Measurements from ENCODE around the gene PRKAR1A.
"Not testable (repeated sequence)": the region's sequence is repeated elsewhere in the genome, so short reads cannot be mapped to it uniquely, and the experiment has no call there.

PRKAR1A gene

DNA sequence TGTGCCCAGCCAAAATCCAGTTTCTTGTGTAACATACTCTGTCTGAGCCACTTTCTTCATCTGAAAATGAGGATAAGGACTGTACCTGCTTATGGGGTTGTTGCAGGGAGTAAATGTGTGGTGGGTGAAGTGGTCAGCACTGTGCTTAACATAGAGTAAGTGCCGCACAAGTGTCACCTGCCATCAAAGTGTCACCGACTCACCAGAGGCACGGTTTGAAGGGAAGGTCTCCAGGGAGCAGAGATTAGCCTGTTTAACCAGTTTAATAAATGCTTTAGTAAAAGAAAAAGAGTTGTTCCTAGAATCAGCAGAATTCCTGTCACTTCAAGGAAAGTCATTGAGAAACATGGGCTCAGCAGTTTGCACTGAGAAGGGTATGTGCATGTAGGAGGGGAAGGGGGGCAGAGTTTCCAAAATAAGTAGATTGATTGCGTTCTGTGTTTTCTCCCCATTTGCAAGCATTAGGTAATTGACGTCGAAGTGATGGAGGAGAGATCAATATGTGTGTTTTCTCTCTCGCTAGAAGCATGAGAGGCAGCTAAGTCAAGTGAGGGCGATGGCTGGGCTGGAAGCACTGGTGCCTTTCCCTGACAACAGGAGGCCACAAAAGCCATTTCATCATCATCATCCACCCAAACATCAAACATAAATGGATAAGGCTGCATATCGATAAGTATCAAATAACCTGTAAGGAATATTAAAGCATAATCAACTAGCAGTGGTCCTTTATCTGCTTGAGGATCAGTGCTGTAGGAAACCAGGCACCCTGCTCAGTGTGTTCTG, 69.8 kb downstream of the PRKAR1A start:
- no peak for DNase-seq

DNA sequence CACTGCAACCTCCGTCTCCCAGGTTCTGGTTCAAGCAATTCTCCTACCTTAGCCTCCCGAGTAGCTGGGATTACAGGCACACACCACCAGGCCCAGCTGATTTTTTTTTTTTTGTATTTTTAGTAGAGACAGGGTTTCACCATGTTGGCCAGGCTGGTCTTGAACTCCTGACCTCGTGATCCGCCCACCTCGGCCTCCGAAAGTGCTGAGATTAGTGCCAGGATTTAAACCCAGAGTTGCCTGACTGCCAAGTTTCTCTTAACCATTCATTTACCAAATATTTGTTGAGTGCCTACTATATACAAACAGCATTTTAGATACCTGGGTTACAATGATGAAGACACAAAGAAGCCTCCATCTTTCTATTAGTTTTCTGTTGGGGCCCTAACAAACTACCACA, 70.6 kb downstream of the PRKAR1A start:
- DNase-seq, result not testable (repeated sequence)

DNA sequence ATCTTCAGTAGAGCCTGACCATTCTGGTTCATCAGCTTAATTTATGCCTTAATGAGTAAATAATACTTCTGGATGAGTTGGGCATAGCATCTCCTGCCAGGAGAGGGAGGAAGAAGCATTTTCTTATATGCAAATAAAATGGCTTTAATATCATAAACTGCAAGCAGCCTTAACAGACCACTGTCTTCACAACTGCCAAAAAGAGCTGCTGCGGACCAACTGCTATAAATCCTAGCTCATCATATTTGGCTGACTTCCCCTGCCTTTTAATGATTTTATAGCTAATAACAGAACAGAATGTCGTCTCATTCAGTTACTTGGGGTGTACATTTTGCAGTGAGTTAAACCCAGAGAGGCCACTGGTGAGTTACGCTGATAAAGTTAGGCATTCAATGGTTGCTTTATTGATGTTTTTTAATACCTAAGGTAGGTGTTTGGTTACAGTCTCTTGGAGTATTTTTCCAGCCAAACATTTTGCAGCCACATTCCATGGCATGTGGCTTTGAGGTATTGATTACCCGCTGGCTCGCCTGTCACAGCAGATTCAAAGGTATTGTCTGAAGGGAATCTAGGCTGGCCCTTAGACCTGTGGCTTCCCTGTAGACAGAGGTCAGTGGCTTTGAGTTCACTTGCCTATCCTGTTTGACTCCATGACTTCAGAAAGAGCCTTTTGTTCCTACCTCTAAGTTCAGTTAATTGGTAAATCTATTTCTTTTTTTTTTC, 72.5 kb downstream of the PRKAR1A start:
- no peak for DNase-seq

DNA sequence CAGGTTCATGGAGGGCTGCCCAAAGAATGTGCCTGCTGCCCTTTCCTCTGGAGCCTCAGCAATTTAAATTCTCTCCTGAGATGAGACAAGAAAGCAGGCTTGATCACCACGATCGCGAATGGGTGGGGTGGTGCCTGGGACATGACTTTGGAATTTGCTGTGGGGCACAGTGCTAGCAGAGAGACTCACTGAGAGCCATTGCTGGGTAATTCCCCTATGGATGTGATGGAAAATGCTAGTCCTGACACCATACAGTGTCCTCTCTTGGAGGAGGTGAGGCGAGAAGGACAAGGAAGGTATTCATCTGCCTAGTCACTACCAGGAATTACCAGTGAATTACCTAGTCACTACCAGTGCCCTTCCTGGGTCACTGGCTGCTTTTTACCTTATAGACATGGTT, 73.4 kb downstream of the PRKAR1A start:
- no peak for DNase-seq

DNA sequence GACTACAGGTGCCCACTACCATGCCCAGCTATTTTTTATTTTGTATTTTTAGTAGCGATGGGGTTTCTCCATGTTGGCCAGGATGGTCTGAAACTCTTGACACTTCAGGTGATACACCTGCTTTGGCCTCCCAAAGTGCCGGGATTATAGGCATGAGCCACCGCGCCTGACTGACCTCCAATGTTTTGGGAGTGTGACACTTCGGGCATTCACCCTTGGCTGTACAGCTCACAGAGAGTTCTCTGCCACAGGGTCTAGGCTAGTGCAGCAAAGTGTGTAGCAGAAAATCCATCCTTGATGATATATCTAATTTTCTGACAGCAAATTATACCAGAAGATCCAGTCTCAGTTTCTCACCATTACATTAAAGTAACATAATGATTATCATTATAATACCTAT, 74.8 kb downstream of the PRKAR1A start:
- no peak for DNase-seq

DNA sequence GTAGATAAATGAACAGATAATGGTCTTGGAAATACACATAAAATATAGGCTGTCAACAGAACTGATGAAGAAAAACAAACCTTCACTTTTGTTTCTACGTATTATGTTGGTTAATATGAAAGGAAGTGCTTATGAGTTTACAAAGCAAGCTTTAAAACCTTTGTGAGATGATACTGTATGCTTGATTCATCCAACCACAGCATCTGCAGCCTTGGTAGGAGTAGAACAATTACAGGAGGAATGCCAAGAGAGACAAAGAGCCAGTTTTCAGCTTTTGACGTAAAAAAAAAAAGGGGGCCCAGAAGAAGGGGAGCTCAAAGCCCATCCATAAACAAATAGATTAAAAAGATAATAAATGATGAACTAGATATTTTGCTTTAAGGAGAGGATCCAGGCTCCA, 75.6 kb downstream of the PRKAR1A start:
- no peak for DNase-seq

DNA sequence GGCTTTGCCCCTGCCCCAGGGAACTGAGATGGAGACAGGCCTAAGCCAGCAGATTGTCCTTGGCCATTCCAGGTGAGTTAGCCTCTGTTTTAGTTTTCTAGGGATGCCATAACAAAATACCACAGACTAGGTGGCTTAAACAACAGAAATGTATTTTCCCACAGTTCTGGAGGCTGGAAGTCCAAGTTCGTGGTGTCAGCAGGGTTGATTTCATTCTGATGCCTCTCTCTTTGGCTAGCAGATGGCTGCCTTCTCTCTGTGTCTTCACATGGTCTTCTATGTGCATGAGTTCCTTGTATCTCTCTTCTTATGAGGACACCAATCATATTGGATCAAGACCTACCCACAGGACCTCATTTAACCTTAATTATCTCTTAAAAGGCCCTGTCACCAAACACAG, 76.1 kb downstream of the PRKAR1A start:
- DNase-seq, result no peak

DNA sequence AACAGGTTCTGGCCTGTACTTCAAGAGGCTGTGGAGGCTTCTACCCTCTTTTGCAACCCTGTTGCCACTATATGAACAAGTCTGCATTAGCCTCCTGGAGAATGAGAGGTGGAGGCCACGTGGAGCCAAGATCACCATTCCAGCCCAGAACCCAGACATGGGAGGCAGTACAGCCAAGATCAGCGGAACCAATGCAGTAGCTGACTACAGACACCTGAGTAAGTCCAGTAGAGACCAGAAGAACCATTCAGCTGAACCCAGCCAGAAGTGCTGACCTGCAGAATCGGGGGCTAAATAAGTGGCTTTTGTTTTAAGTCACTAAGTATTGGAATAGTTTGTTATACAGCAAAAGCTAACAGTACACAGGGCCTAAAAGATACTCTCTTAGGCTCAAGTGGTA, 76.9 kb downstream of the PRKAR1A start:
- DNase-seq, result no peak

DNA sequence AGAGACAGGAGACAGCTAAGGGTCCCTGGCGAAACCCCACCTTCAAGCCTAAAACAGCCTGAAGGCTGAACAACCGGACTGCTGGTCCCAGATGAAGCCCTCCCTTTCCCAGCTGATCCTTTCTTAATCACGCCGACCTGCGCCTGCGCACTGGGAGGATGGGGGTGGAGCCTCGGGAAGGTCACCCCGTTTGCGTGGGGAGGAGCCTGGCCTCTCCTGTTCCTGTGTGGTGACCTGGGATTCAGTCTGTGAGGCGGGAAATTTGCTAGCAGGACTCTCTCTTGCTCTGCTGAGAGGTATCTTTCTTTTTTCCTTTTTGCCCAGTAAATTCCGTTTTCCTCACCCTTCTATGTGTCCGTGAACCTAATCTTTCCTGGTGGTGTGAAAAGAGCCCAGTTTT, 79.4 kb downstream of the PRKAR1A start:
- DNase-seq, result no peak

DNA sequence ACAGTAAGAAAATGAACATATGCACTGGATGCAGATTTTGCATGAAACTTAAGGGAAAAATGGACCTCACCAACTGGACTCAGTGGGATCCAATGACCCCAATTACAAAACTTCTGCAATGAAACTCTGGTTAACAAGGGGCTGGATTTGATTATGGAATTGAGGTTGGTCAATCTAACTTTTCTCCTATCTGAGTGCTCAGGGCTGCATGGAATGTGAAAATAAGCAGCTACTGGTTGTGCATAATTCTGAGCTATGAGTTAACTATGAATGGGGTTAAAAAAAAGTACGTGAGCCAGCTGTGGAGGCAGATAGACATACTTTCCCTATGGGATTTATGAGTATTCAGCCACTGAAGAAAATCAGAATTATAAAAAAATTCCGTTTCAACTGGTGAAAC, 79.8 kb downstream of the PRKAR1A start:
- DNase-seq, result no peak

DNA sequence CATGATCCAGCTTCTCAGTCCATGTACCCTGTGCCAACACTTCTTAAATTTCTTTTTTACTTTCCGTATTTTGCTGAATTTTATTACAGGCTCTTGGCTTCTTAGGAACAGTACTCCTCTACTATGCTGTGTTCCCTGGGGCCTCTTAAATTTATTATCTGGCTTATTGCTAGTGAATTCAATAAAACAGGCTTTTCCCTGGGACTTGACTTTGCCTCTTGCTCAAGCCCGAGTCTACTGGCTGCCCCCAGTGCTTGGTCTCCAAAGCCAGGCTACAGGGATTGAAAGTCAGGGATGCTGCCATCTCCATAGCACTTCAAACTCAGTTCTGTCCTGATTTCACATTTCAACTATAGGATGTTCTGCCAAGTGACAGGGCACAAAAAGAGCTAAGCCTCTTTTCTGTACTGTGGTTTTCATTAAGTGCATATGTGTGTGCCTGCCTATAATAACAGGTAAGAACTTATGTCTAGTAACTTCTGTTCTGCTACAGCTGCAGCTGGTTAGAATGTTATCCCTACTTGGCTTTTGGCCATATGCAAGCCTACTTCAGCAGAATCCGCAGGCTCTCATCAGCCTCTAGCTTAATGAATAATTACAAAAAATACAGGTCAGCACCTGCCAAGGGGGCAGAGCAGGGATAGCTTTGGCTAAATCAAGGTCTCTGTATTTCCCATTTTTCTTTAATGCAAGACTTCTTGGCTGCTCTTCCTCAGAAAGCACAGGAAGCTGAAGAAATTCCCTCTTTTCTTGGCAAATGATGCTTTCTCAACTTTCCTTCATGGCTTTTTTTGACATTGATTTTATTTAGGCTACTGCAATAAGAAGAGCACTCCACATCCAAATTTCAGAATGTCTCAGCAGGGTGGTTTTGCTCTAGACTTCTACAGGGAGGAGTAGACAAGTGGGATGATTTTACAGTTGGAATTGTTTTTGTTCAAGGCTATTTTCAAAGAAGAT, 80.7 kb downstream of the PRKAR1A start:
- no peak for DNase-seq

DNA sequence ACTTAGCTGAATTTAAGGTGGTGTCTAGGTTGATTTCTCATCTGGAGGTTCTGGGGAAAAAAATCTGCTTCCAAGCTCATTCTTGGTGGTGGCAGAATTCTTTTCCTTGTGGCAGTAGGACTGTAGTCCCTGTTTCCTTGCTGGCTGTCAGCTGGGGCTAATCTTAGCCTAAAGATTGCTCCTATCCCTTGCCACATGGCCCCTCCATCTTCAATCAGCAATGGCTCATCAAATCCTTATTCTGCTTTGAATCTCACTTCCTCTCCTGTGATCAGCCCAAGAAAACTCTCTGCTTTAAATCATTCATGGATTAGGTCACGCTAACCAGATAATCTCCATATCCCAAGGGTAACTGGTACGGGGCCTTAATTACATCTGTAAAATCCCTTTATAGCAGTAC, 82.3 kb downstream of the PRKAR1A start:
- DNase-seq, result no peak

DNA sequence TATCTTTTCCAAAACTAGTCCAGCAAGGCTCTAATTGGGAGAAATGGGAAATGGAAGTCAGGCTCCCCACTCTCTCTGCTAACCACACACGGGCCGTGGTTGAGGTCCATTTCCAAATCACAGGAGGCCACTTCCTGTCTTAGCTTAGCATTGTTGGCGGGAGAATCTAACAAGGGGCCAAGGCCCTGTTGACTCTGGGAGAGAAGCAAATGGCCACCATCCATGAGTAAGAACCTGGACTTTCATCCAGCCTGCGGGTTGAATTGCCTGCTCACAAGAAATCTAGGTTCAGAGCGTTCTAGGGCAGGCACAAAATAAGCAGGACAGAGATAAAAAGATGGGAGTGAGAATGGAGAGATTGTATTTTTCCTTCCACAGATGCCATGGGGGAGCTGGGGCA, 83.3 kb downstream of the PRKAR1A start:
- DNase-seq, result no peak

DNA sequence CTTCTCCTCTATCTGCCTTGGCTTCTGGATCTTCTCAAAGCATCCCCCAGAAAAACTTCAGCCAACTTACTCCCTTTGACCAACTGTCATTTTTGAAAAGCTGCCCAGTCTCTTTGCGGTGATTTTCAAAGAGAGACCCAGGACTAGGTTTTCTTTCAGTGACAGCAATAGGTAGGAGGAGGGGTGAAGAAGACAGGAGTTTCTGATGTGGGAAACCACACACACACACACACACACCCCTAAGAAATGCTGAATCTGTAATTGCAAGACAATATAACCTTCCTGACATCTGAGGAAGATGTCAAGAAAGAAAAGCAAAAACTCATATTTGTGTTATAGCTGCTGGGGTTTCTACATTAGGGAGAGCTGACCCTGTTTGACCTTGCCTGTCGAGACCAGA, 83.8 kb downstream of the PRKAR1A start:
- no peak for DNase-seq

DNA sequence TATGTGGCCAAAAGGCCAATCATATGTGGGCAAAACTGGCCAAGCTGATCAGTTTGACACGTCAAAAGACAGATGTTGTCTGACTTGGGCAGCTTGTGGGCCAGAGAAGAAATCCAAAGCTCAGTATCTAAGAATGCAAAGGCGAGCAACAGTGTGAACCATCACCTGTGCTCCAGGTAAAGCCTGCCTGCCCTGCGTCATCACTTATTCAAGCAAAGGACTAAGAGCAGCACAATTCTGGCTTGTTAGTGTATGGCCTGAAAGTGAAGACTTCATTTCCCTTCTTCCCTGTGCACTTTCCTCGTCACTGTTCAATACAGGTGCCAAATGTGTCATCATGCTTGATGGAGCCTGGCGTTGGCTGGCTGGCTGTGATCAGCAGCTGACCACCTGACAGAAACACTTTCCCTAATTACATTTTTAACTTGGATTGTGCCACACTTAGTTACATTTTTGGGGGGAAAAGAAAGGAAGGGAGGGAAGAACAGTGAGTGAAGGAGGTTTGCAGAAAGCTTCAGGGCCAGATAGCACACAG, 84.2 kb downstream of the PRKAR1A start:
- no peak for DNase-seq

DNA sequence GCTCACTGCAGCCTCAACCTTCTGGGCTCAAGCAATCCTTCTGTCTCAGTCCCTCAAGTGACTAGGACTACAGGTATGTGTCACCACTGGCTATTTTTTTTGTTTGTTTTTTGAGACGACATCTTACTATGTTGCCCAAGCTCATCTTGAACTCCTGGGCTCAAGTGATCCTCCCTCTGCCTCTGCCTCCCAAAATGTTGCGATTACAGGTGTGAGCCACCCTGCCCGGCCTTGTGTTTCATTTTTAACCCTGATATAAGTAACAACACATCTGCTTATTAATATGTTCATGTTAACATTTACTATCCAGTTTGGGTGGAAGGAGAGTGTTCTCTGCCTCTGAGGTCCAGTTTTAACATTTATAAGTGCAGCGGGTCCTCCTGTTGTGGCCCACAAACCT, 85.8 kb downstream of the PRKAR1A start:
- no peak for DNase-seq

DNA sequence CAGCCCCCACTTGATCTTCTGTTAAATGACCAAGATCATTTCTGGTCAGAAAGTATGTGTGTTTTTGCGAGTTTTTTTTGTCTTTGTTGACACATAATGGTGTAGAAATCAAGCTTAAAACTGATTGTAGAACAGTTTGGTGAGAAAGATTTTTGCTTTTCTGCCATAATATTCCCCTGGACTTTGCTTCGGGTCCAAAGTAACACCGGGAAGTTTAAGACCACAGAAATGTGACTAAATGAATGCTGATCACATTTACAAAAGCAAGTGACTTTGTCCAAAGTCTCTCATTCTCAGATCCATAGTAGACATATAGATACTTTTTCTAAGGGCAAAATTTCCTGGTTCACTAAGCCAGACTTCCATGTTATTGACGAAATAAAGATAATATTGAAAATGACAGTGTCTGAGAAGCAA, 86.3 kb downstream of the PRKAR1A start:
- DNase-seq, result no peak

DNA sequence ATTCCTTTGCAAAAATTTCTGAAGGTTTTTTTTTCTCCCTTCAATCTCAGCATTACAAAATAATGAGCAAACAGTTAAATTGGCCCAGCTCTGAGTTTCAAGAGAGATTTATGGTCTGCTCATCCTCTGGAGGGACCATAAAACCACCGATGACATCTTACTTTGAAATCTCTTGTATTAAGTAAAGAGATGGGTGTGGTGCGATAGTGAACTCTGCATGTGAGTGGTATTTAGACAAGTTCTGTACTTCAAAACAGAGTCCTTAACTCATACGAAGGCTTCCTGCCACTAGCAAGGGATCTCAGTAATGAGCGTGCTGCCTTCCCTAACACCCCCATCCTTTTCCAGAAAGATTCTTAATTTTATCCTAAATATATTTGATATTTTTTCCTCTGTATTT, 86.9 kb downstream of the PRKAR1A start:
- DNase-seq, result no peak

DNA sequence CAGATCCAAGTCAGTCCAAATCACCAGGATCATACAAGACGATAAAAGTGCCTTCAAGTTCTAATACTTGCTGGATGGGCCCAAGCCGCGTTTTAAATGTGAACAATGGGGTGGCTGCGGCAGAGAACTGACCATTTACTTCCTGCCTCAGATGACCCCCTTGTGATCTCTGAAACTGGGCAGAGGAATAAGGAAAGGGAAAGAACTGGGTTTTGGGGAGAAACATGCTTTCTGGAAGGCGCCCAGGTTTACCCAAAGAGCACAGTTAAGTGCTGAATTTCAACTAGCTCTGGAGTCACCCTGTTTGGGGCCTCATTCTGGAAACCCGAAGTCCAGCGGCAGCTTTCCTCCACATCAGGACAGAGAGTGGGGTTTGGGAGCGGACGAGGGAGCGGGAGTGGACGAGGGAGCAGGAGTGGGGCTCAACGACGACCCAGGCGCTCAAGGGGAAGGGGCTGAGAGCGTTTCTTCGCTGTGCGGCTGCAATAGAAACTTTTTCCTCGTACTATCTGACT, 87.4 kb downstream of the PRKAR1A start:
- no peak for DNase-seq

DNA sequence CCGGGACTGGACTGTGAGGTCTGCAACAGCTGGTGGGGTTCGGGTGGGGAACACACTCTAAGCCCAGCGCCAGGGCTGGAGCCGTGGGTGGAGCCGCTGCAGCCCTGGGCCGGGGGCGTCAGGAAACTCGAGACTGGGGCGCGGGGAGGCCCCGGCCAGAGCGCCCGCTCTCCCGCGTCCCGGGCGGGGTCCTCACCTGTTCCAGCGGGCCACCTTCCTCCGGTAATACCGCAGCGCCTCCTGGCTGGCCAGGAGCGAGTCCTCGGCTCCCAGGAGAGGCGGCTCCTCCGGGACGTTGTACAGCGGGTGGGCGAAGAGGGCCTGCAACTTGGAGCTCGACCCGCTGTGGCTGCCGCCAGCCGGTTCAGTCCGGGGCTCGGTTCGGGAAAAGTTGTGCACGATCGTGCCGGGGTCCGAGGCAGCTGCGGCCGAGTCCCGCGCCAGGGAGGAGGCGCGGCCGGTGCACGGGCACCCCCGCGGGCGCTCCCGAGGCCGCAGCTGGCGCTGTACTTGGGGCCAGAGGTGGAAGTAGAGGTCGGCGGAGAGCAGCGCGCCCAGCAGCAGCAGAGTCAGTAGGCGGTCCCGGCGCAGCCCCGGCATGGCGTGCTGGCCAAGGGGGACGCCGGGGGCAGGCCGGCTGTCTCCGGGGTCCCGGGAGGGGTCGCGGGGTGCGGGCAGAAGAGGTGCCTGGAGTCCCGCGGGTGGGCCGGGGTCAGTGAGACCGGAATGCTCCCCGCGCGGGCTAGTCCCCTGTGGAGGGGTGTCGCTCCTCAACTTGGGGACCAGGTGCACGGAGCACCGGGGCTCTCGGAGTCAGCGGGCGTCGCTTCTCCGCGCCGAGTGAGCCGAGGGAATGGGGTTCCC, 88.1 kb downstream of the PRKAR1A start:
- no peak for DNase-seq

Measured in amniotic stem cell (primary cell).